HepG2 (cell line): ENCODE measurements around the gene NRBP1. TPM values are rescaled to one million over a fixed set of nuclear protein-coding genes. Genes with fewer than 3 reads are reported as not detected.
A peak's percentile ranks its signal among the peaks of the same experiment; 100 is the strongest.

Experiments
- ATF6 ChIP-seq: sonication (generic); formaldehyde crosslinking; conservative IDR thresholded peaks from 2 replicates; pipeline ENCODE4 v1.4.0; 2020; ENCODE audit warnings: missing genetic modification reagents
- EEA1 ChIP-seq: sonication (generic); formaldehyde crosslinking; IDR thresholded peaks from 2 replicates; pipeline ENCODE4 v1.5.1; 2020; ENCODE audit warnings: mild to moderate bottlenecking, missing genetic modification reagents, borderline replicate concordance
- POLR2AphosphoS2 ChIP-seq: IDR thresholded peaks from 2 replicates; pipeline ENCODE4 v1.6.1; 2011; ENCODE audit warnings: low read depth, low read length, improper control_type of control experiment
- SIN3A ChIP-seq: IDR thresholded peaks from 2 replicates; pipeline ENCODE4 v1.6.1; 2011; ENCODE audit warnings: low read depth, mild to moderate bottlenecking, control low read depth, low read length, borderline replicate concordance
- TBP ChIP-seq: sonication (generic); formaldehyde crosslinking; IDR thresholded peaks from 2 replicates; pipeline ENCODE4 v1.5.0; 2020; ENCODE audit warnings: missing genetic modification reagents
- TFE3 ChIP-seq: IDR thresholded peaks from 2 replicates; pipeline ENCODE4 v1.6.1; 2016
- ZNF329 ChIP-seq: sonication (generic); formaldehyde crosslinking; IDR thresholded peaks from 2 replicates; pipeline ENCODE4 v1.9.0; 2021; ENCODE audit warnings: low read depth, mild to moderate bottlenecking, missing genetic modification reagents
- ZNF512 ChIP-seq: sonication (generic); formaldehyde crosslinking; IDR thresholded peaks from 2 replicates; pipeline ENCODE4 v1.4.0; 2020; ENCODE audit warnings: mild to moderate bottlenecking, missing genetic modification reagents
- ZNF589 ChIP-seq: sonication (generic); formaldehyde crosslinking; conservative IDR thresholded peaks from 2 replicates; pipeline ENCODE4 v1.8.0; 2022; ENCODE audit warnings: mild to moderate bottlenecking, moderate library complexity, missing genetic modification reagents
- ZNF615 ChIP-seq: sonication (generic); formaldehyde crosslinking; IDR thresholded peaks from 2 replicates; pipeline ENCODE4 v1.5.0; 2020; ENCODE audit warnings: mild to moderate bottlenecking, missing genetic modification reagents, borderline replicate concordance
- ZNF713 ChIP-seq: sonication (generic); formaldehyde crosslinking; IDR thresholded peaks from 2 replicates; pipeline ENCODE4 v1.4.0; 2020; ENCODE audit warnings: mild to moderate bottlenecking, missing genetic modification reagents
- ZSCAN29 ChIP-seq: sonication (generic); formaldehyde crosslinking; conservative IDR thresholded peaks from 2 replicates; pipeline ENCODE4 v1.4.0; 2020; ENCODE audit warnings: mild to moderate bottlenecking, missing genetic modification reagents
- polyA plus RNA-seq, 8 experiments: library from polyadenylated mRNA; depleted of rRNA in 3 of 8; stranded (reverse) in 7 of 8; unstranded in 1 of 8; fragments of >200 nt; fragmentation: Illumina TruSeq in 4 of 8; extraction: Trizol in 4 of 8; gene quantifications; 2 replicates each; pipeline versions ENCODE4 v1.2.1 to v1.2.3, GENCODE V29; 2011 to 2016; ENCODE audit warnings: low read depth in 4 of 8, missing spikeins in 1 of 8, mixed read lengths in 1 of 8; ENCODE audit not compliant: insufficient read depth in 1 of 8
- total RNA-seq, 5 experiments: library from RNA; depleted of rRNA; stranded (reverse); fragments of >200 nt; fragmentation: Illumina TruSeq; extraction: Trizol; gene quantifications; 2 replicates each; pipeline ENCODE4 v1.2.3, GENCODE V29; 2016; ENCODE audit warnings: low read depth in 1 of 5
- TF ChIP-seq, protein P1 (sequence below): sonication (generic); formaldehyde crosslinking; IDR thresholded peaks from 2 replicates; pipeline ENCODE4 v1.4.0; 2020; ENCODE audit warnings: mild to moderate bottlenecking, missing genetic modification reagents, borderline replicate concordance
- TF ChIP-seq, protein P2 (sequence below): IDR thresholded peaks from 2 replicates; pipeline ENCODE4 v1.6.1; 2016; ENCODE audit warnings: missing compliant biosample characterization, missing genetic modification reagents, borderline replicate concordance
- TF ChIP-seq, protein P3 (sequence below): sonication (generic); formaldehyde crosslinking; IDR thresholded peaks from 2 replicates; pipeline ENCODE4 v1.5.0; 2020; ENCODE audit warnings: missing genetic modification reagents

The NRBP1 gene
- total and polyA plus RNA-seq, 2 of the 13 experiments (the other 11 are each of a cell fraction or from before 2014, with no cell fraction given), result 165 to 240 TPM

DNA sequence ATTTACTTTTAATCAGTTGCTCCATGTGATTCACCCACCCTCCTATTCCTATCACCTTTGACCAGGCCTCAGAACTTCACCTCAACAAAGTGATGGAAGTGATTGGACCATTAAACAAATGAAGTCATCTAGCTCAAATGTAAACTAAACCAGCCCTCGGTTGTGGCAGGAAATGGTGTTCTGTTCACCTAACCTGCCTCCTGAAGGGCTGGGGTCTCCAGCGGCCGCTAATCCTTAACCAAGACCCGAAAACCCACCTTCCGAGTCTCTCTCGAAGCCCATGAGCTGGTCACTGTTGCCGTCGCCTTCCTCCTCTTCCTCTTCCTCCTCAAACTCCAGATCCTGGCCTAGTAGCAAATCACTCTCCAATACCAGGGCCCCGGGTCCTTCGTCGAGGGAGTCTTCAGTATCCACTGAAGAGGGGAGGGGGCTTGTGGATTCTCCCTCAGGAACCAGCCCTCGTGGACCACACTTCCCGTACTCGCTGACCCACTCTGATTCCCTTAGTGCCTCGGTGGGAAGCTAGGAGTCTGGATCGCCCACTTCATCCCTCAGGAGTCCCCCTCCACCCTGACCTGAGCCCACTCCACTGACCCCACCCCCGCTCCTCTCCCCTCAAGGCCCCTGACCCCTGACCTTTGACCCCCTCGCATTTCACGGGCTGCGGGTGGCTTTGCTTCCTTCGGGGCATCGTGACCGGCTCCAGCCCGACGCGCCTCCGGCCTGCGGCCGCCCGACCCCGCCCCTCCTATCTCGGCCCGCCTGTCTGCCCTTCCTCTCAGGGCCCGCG lies 48.4 kb upstream of the NRBP1 start (continued):
- TF ChIP-seq TFE3 (peak; percentile 16; the same call in 1 of the 2 replicates), ZNF713 (CRISPR knock-in tag) (no peak), ATF6 (no peak), SIN3A (peak; percentile 31; the same call in 1 of the 2 replicates), ZSCAN29 (no peak), ZNF589 (CRISPR knock-in tag) (no peak), POLR2AphosphoS2 (no peak), ZNF615 (CRISPR knock-in tag) (no peak), ZNF512 (CRISPR knock-in tag) (no peak), TBP (CRISPR knock-in tag) (no peak), EEA1 (CRISPR knock-in tag) (no peak), ZNF329 (no peak)
- TF ChIP-seq, protein P1, sequence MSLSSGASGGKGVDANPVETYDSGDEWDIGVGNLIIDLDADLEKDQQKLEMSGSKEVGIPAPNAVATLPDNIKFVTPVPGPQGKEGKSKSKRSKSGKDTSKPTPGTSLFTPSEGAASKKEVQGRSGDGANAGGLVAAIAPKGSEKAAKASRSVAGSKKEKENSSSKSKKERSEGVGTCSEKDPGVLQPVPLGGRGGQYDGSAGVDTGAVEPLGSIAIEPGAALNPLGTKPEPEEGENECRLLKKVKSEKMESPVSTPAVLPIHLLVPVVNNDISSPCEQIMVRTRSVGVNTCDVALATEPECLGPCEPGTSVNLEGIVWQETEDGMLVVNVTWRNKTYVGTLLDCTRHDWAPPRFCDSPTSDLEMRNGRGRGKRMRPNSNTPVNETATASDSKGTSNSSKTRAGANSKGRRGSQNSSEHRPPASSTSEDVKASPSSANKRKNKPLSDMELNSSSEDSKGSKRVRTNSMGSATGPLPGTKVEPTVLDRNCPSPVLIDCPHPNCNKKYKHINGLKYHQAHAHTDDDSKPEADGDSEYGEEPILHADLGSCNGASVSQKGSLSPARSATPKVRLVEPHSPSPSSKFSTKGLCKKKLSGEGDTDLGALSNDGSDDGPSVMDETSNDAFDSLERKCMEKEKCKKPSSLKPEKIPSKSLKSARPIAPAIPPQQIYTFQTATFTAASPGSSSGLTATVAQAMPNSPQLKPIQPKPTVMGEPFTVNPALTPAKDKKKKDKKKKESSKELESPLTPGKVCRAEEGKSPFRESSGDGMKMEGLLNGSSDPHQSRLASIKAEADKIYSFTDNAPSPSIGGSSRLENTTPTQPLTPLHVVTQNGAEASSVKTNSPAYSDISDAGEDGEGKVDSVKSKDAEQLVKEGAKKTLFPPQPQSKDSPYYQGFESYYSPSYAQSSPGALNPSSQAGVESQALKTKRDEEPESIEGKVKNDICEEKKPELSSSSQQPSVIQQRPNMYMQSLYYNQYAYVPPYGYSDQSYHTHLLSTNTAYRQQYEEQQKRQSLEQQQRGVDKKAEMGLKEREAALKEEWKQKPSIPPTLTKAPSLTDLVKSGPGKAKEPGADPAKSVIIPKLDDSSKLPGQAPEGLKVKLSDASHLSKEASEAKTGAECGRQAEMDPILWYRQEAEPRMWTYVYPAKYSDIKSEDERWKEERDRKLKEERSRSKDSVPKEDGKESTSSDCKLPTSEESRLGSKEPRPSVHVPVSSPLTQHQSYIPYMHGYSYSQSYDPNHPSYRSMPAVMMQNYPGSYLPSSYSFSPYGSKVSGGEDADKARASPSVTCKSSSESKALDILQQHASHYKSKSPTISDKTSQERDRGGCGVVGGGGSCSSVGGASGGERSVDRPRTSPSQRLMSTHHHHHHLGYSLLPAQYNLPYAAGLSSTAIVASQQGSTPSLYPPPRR (CRISPR knock-in tag), result peak; percentile 42; the same call in 1 of the 2 replicates
- TF ChIP-seq, protein P2, sequence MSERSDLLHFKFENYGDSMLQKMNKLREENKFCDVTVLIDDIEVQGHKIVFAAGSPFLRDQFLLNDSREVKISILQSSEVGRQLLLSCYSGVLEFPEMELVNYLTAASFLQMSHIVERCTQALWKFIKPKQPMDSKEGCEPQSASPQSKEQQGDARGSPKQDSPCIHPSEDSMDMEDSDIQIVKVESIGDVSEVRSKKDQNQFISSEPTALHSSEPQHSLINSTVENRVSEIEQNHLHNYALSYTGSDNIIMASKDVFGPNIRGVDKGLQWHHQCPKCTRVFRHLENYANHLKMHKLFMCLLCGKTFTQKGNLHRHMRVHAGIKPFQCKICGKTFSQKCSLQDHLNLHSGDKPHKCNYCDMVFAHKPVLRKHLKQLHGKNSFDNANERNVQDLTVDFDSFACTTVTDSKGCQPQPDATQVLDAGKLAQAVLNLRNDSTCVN (CRISPR knock-in tag), result no peak
- TF ChIP-seq, protein P3, sequence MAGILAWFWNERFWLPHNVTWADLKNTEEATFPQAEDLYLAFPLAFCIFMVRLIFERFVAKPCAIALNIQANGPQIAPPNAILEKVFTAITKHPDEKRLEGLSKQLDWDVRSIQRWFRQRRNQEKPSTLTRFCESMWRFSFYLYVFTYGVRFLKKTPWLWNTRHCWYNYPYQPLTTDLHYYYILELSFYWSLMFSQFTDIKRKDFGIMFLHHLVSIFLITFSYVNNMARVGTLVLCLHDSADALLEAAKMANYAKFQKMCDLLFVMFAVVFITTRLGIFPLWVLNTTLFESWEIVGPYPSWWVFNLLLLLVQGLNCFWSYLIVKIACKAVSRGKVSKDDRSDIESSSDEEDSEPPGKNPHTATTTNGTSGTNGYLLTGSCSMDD, result no peak
